NCI-H748 (cell line): ENCODE data around the gene ZNRF3.
A peak's percentile ranks its signal among the peaks of the same experiment; 100 is the strongest.

ENCODE experiments used
- DNase-seq: peaks from one replicate; lab custom pipeline; 2025; ENCODE audit not compliant: unreplicated experiment; lab: John Stamatoyannopoulos, UW

Gene ZNRF3

GRCh38 chr22:29055192-29055830 lies 171.9 kb downstream of the ZNRF3 start:
- DNase-seq, result no peak

GRCh38 chr22:29056472-29056871 lies 173.1 kb downstream of the ZNRF3 start:
- no peak for DNase-seq

GRCh38 chr22:29060251-29060869 lies 177.0 kb downstream of the ZNRF3 start:
- no peak for DNase-seq

- DNase-seq, result no peak
Observed at GRCh38 chr22:29060931-29061330, 177.6 kb downstream of the ZNRF3 start.

- peak; percentile 13 for DNase-seq
Observed at GRCh38 chr22:29061773-29062172, 178.4 kb downstream of the ZNRF3 start, which contains the start of gene C22orf31. TSS of gene C22orf31 (minus strand) at chr22:29061831. CDS start at chr22:29061792, 39 bp downstream.

- no peak for DNase-seq
Observed at GRCh38 chr22:29062286-29062821, 179.0 kb downstream of the ZNRF3 start.

- DNase-seq, result no peak
Observed at GRCh38 chr22:29065468-29066190, 182.3 kb downstream of the ZNRF3 start.

- DNase-seq, result no peak
Observed at GRCh38 chr22:29069463-29069862, 186.1 kb downstream of the ZNRF3 start.

GRCh38 chr22:29070490-29070889 lies 187.1 kb downstream of the ZNRF3 start:
- no peak for DNase-seq

- peak; percentile 80 for DNase-seq
Observed at GRCh38 chr22:29071261-29072045, 188.1 kb downstream of the ZNRF3 start.

GRCh38 chr22:29072193-29072978 lies 189.0 kb downstream of the ZNRF3 start:
- DNase-seq, result peak; percentile 82

- DNase-seq, result peak; percentile 23
Observed at GRCh38 chr22:29072979-29073617, 189.7 kb downstream of the ZNRF3 start, which contains the start of gene KREMEN1. TSS of gene KREMEN1 (plus strand) at chr22:29073035. CDS start at chr22:29073131, 96 bp downstream.

- DNase-seq, result peak; percentile 47
Observed at GRCh38 chr22:29073618-29074275, 190.4 kb downstream of the ZNRF3 start.

GRCh38 chr22:29074276-29074772 lies 191.0 kb downstream of the ZNRF3 start:
- DNase-seq, result peak; percentile 4

- no peak for DNase-seq
Observed at GRCh38 chr22:29078036-29078868, 194.9 kb downstream of the ZNRF3 start.

GRCh38 chr22:29078869-29079207 lies 195.5 kb downstream of the ZNRF3 start:
- no peak for DNase-seq

GRCh38 chr22:29079218-29079901 lies 196.0 kb downstream of the ZNRF3 start:
- peak; percentile 92 for DNase-seq
